OCI-LY1 (cell line): ENCODE results near the gene GINS3.

ENCODE experiments used
- EZH2 ChIP-seq: fragments of 200-600 bp; sonication (generic), shearing (Covaris generic); IDR thresholded peaks from 2 replicates; pipeline ENCODE4 v1.8.0; 2017; ENCODE audit warnings: borderline replicate concordance, mixed run types, mild to moderate bottlenecking, antibody characterized with exemption, low read length, moderate library complexity, mixed read lengths
- TF ChIP-seq, protein P1 (sequence below): fragments of 200-600 bp; sonication (generic), shearing (Covaris generic); IDR thresholded peaks from 2 replicates; pipeline ENCODE4 v1.5.1; 2017; ENCODE audit warnings: mild to moderate bottlenecking, antibody characterized with exemption, low read length, moderate library complexity, mixed read lengths

DNA sequence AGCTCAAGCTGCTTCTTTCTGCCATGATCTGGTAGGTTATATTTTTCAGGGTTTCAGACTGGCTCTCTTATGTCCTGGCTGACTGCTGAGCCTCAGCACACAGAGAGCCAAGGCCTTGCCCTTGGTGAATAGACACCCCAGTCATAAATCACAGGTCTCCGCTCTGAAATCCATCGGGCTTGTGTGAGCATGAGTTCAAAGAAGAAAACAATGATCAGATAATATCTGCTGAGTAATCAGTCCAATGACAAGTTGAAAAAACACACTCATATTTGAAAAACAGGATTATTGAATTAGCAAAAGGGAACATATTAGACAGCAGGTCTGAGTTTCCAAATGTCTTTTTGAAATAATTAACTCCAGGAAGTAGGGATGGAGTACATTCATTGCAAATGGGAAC is 56.6 kb downstream of the GINS3 start:
- TF ChIP-seq EZH2 = no peak
- TF ChIP-seq, protein P1, sequence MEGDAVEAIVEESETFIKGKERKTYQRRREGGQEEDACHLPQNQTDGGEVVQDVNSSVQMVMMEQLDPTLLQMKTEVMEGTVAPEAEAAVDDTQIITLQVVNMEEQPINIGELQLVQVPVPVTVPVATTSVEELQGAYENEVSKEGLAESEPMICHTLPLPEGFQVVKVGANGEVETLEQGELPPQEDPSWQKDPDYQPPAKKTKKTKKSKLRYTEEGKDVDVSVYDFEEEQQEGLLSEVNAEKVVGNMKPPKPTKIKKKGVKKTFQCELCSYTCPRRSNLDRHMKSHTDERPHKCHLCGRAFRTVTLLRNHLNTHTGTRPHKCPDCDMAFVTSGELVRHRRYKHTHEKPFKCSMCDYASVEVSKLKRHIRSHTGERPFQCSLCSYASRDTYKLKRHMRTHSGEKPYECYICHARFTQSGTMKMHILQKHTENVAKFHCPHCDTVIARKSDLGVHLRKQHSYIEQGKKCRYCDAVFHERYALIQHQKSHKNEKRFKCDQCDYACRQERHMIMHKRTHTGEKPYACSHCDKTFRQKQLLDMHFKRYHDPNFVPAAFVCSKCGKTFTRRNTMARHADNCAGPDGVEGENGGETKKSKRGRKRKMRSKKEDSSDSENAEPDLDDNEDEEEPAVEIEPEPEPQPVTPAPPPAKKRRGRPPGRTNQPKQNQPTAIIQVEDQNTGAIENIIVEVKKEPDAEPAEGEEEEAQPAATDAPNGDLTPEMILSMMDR = no peak
